Kidney epithelial cell (primary cell): Measurements from ENCODE around the gene LOXL4. TPM values are rescaled to one million over a fixed set of nuclear protein-coding genes. Genes with fewer than 3 reads are reported as not detected.

Experiments used
- DNase-seq: peaks from one replicate; pipeline ENCODE4 v3.0.0-alpha.2; 2010; ENCODE audit warnings: low read depth
- H3K27me3 ChIP-seq: 2 replicates; pipeline ENCODE4 v1.6.0; 2011; ENCODE audit warnings: low read length; ENCODE audit not compliant: control insufficient read depth, insufficient read depth
- H3K36me3 ChIP-seq: 2 replicates; pipeline ENCODE4 v1.5.1; 2011; ENCODE audit warnings: low read length; ENCODE audit not compliant: control insufficient read depth, insufficient read depth
- H3K4me3 ChIP-seq: 2 replicates; pipeline ENCODE4 v1.5.1; 2011; ENCODE audit warnings: low read depth, mild to moderate bottlenecking, control low read depth, low read length
- CTCF ChIP-seq: IDR thresholded peaks from 2 replicates; pipeline ENCODE4 v1.5.1; 2011; ENCODE audit warnings: mild to moderate bottlenecking, moderate library complexity, low read length, control low read depth, inconsistent platforms; ENCODE audit not compliant: insufficient read depth, poor library complexity, severe bottlenecking
- total RNA-seq: library from RNA; depleted of rRNA; stranded (reverse); fragments of >200 nt; gene quantifications from 2 replicates; pipeline ENCODE4 v1.2.3, GENCODE V29; 2015

The LOXL4 gene
- total RNA-seq, 1 donor from 2014 or later: 6.1 TPM

DNA sequence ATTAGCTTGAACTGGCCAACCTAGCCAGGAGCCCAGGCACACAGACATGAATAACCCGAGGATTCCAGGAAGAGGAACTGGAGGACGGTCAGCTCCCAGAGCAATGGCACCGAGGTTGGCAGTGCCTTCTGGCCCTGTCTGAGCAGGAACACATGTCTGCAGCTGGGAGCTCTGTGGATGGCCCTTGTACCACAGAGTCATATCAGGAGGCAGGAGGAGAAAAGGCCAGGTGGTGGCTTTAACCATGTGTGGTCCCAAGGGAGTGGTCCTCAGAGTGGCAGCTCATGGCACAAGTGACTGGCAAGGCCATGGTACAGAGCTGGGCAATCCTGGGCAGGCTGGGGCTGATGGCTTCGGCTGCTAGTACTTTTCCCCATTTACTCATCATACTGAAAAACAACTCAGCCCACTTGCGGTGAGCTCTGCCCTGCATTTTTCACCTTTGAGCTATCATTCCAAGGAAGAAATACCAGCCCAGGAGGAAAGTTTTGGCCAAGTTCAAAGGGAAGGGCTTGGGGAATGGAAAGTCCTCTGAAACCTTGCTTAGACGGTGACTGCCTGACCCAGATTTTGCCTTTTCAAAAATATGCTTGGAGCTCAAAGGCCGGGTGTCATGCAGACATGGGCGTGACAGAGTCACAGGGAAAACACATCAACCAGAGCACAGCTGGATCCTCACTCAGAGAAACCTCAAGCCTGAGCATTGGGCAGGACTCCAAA, 25.7 kb upstream of the LOXL4 start:
- peaks cover 13% of the 10 kb centered on the region for H3K27me3 ChIP-seq
- H3K36me3 ChIP-seq: no peaks in the 10 kb centered on the region
- no peak overlapping the region for H3K4me3 ChIP-seq
- no peak for TF ChIP-seq CTCF
- no peak for DNase-seq

DNA sequence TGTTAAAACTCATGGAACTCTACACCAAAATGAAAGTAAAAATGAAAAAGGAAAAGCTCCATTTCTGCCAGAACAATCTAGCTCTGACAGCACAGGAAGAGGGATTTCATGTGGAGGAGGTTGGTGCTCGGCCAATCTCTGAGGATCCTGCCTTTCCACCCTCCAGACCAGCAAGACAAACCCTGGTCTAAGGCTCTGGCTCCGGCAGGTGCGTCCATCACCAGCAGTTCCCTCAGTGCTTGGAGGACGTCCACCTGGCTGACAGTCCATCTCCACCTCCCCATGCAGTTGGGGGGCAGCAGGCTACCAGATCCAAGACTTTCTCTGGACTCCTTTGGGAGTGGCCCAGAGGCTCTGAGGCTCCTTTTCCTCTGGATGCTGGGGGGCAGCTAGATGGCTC, 25.0 kb upstream of the LOXL4 start:
- H3K27me3 ChIP-seq: peaks cover 13% of the 10 kb centered on the region
- TF ChIP-seq CTCF: no peak
- H3K4me3 ChIP-seq: no peak overlapping the region

DNA sequence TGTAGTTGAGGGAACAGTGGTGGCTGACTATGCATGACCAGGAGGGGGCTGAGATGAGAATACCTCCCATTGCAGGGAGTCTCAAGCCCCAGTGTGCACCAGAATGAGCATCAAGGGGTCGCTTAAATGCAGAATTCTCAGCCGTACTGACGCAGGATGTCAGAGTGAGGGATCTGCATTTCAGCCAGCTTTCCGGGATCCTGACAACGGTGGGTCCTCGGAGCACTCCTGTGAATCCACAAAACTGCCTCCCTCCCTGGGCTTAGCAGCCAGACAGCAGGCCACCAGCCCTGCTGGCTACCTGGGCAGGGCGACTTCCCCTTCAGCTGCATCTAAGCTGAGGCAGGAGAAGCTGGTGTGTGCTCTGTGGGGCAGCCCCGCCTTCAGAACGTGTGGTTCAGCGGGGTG, 21.8 kb upstream of the LOXL4 start:
- H3K4me3 ChIP-seq: no peak overlapping the region
- no peak for TF ChIP-seq CTCF
- no peaks in the 10 kb centered on the region for H3K36me3 ChIP-seq
- no peak for DNase-seq
- H3K27me3 ChIP-seq: peaks cover 8% of the 10 kb centered on the region

More for the DNA sequence above, 25.0 kb upstream of the LOXL4 start:
- H3K36me3 ChIP-seq: no peaks in the 10 kb centered on the region
- no peak for DNase-seq

GRCh38 chr10:98287321-98287720, 19.3 kb upstream of the LOXL4 start:
- DNase-seq: no peak
- TF ChIP-seq CTCF: no peak
- no peaks in the 10 kb centered on the region for H3K36me3 ChIP-seq
- peaks cover 8% of the 10 kb centered on the region for H3K27me3 ChIP-seq
- no peak overlapping the region for H3K4me3 ChIP-seq

DNA sequence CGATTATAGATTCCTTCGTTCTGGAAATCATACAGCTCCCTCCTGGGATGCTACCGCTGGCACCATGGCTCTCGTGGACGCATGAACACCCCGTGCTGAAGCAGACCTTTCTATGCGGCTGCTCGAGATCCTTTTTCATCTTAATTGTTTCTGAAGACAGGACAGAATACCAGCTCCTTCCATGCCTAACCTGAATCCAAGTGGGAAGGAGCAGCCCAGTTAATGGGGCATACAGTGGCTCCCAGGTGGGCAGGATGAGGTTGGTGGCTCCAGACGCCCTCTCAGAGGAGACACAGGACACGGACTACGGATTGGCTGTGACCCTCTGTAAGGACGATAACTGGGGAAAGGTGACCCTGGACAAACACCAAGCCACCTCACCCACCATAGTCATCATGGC, 18.4 kb upstream of the LOXL4 start:
- Histone ChIP-seq H3K36me3 (no peaks in the 10 kb centered on the region), H3K4me3 (no peak overlapping the region), H3K27me3 (peaks cover 14% of the 10 kb centered on the region)
- no peak for DNase-seq
- TF ChIP-seq CTCF: no peak

DNA sequence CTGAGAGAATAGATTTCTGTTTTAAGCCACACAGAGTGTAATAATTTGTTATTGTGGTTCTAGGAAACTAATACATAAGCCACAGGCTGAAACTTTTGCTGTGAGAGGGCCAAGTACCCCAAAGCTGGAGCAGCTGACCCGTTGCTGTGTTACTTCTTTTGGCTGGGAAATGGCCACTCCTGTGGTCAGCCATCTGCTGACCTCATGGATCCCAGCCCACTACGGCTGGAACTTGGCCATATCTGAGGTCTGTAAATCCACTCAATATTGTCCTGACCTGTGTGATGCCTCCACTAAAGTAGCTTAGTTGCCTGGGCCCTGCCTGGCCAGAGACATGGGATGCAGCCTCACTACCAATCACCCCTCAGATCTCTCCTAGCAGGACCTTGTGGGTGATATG, 17.4 kb upstream of the LOXL4 start:
- Histone ChIP-seq H3K36me3 (no peaks in the 10 kb centered on the region), H3K27me3 (peaks cover 14% of the 10 kb centered on the region), H3K4me3 (no peak overlapping the region)
- DNase-seq: no peak
- TF ChIP-seq CTCF: no peak
